Stimulated activated CD4-positive, alpha-beta T cell treated with anti-CD3 and anti-CD28 coated beads, TNF-alpha, amount 100 ng/mL, for 4 hours (primary cell): ENCODE data around the gene DUSP2.

Experiments used
- DNase-seq, 3 experiments: peaks; one replicate each; pipeline ENCODE4 v3.0.0-alpha.2; 2020; ENCODE audit warnings: low read depth in 3 of 3

The DUSP2 gene

DNA sequence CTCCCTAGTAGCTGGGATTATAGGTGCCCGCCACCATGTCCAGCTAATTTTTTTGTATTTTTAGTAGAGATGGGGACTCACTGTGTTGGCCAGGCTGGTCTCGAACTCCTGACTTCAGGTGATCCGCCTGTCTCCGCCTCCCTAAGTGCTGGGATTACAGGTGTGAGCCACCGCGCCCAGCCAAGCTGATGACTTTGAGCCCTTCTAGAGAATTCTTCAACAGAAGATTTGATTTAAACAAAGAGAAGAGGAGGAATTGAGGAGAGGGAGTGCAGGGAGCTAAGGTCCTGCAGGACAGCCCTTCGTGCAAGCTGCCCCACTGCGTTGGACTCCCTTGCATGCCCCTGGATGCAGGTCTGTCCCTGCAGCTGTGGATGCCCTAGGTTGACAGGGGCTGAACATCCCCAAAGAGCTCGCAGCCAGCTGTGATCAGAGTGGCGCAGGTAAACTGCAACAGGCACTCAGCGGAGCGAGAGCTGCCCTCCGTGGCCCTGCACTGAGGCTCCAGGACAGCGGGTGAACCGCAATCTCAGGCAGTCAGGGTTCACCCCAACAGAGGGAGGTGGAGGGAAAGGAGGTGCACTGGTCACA lies 42.5 kb downstream of the DUSP2 start:
- DNase-seq: no peak

DNA sequence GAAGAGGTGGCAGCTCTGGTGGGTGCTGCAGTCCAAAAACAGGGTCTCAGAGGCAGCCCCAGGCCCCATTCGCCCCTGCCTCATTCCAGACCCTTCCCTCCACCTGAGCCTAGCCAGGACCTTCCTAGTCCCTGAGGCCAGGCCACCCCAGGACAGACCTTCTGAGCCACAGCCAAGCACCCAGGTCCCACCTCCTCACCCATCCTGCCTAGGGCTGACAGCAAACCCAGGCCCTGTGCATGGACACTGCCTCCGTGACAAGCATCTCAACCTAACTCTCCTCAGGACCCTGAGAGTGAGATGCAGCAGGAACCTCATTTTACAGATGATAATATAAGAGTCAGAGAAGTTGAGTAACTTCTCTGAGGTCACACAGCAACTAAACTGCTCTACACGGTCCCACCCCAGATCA lies 44.3 kb downstream of the DUSP2 start:
- no peak for DNase-seq

DNA sequence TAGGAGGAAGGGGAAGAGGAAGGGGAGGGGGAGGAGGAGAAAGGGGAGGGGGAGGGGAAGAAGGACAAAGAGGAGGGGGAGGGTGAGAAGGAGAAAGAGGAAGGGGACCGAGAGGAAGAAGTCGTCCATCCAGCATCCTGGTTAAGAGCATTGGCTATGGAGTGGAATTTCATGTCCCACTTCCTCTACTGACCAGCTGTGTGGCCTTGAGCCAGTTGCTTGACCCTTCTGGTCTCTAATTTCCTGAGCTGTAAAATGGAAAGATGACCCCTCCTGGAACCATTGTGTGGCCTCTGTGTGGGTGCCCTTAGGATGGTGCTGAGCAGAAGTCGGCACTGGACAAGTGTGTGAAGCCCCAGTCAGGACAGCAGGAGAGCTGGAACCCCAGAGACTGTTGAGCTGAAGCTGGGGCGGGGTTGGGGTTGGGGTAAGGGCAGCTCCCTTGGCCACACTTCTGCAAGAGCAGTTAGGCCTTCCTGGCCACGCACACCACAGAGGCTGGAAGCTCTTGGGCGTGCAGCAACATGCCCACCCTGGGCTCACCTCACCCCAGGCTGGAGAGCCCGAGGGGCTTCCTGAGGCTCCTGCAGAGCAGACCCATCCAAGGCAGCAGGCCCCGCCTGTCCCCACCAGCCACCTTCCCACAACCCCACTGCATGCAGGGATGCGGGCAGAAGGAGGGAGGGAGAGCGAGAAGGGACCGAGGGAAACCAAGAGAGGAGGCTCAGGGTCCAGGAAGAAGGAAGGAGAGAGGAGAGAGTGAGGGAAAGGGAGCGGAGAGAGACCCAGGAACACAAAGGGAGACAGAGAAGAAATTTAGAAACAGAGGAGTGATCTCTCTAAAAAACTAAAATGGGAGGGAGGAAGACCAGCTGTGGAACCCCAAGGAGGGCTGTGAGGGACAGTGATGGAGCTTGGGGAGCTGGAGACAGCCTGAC lies 45.1 kb downstream of the DUSP2 start:
- no peak for DNase-seq

DNA sequence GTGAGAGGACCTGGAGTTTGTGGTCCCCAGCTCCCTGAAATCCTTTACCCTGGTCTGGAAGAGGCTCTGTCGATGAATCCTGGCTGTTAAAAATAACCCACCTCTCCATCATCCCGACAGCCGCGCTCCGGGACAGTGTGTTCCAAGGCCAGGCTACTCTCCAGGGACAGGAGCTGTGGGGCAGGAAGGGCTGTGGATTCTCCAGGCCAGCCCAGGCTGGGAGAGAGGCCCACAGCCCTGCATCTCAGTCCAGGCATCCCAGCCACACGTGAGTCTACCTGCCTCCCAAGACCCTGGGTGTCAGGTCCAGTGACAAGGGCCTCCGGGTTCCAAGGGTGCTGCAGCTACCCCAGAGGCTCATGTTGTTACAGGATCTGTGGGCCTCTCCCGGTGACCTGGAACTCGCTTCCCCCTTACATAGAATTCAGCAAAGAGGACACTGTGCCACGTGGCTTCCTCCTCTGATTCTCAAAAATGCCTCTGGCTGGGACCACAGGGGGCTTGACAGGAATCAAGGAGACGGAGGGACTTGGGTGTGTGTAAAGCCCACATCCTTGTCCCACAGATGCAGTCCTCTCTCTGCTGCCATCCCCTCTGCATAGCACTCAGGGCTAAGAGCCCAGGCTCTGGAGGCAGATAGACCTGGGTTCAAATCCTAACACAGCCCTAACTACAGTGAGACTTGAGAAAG lies 46.2 kb downstream of the DUSP2 start:
- DNase-seq: no peak

GRCh38 chr2:96097951-96098823 lies 47.1 kb downstream of the DUSP2 start:
- DNase-seq: no peak

DNA sequence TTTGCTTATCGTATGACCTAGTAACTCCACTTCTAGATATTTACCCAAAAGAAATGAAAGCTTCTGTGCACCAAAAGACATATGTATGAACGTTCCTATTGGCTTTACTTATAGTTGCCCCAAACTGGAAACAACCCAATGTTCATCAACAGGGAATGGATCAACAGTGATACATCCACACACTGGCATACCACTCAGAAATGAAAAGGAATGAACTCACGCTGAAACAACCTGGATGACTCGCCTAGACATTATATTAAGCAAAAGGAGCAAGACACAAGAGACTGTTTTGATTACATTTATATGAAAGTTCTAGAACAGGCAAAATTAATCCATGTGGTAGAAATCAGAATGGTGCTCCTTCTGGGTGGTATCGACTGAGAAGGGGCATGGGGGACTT lies 47.8 kb downstream of the DUSP2 start:
- no peak for DNase-seq

DNA sequence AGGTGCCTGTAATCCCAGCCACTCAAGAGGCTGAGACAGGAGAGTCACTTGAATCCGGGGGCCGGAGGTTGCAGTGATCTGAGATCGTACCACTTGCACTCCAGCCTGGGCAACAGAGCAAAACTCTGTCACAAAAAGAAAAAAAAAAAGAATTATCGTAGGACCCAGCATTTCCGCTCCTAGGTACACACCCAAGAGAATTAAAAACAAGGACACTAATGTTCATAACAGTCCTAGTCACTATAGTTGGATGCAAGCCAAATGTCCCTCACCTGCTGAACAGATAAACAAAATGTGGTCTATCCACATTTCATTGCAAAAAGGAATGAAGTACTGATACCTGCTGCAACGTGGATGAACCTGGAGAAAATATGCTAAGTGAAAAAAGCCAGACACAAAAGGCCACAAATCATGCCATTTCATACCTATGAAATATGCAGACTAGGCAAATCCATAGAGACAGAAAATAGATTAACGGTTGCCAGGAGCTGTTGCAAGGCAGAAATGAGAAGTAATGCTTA lies 50.1 kb downstream of the DUSP2 start:
- DNase-seq: no peak

- no peak for DNase-seq
These were observed 51.7 kb downstream of the DUSP2 start for GRCh38 chr2:96093528-96093927.
